HUES6 (cell line): Measurements from ENCODE around the gene TAAR5.
"Not testable (repeated sequence)": the region's sequence is repeated elsewhere in the genome, so short reads cannot be mapped to it uniquely, and the experiment has no call there.

ENCODE experiments used
- H3K27ac ChIP-seq: 2 replicates; pipeline ENCODE4 v1.7.0; 2013; ENCODE audit warnings: low read depth, mild to moderate bottlenecking, low read length, inconsistent platforms
- H3K27me3 ChIP-seq: 2 replicates; pipeline ENCODE4 v1.6.1; 2013; ENCODE audit warnings: low read length; ENCODE audit not compliant: control insufficient read depth, insufficient read depth
- H3K36me3 ChIP-seq: 2 replicates; pipeline ENCODE4 v1.6.1; 2013; ENCODE audit warnings: low read length; ENCODE audit not compliant: control insufficient read depth, insufficient read depth
- H3K4me1 ChIP-seq: 2 replicates; pipeline ENCODE4 v1.6.1; 2013; ENCODE audit warnings: low read length; ENCODE audit not compliant: control insufficient read depth, insufficient read depth
- H3K4me3 ChIP-seq: 2 replicates; pipeline ENCODE4 v1.5.1; 2013; ENCODE audit warnings: low read depth, low read length
- H3K9ac ChIP-seq: one replicate; pipeline ENCODE4 v1.6.1; 2013; ENCODE audit warnings: mild to moderate bottlenecking, low read length
- H3K9me3 ChIP-seq: 2 replicates; pipeline ENCODE4 v1.6.1; 2013; ENCODE audit warnings: low read depth, low read length; ENCODE audit not compliant: control insufficient read depth, insufficient read depth

Gene TAAR5

GRCh38 chr6:132611616-132612015 lies 22.1 kb upstream of the TAAR5 start:
- Histone ChIP-seq H3K27me3 (no peaks in the 10 kb centered on the region), H3K9me3 (no peaks in the 10 kb centered on the region), H3K9ac (no peak overlapping the region), H3K27ac (no peak overlapping the region), H3K36me3 (no peaks in the 10 kb centered on the region), H3K4me3 (no peak overlapping the region), H3K4me1 (no peaks in the 10 kb centered on the region; the same call in 1 of the 2 replicates)

GRCh38 chr6:132607544-132608233 lies 18.1 kb upstream of the TAAR5 start:
- Histone ChIP-seq H3K27ac (no peak overlapping the region), H3K27me3 (no peaks in the 10 kb centered on the region), H3K9ac (no peak overlapping the region)

GRCh38 chr6:132604635-132605152 lies 15.2 kb upstream of the TAAR5 start:
- no peak overlapping the region for H3K27ac ChIP-seq
- H3K4me3 ChIP-seq: no peak overlapping the region
- no peaks in the 10 kb centered on the region for H3K27me3 ChIP-seq
- no peak overlapping the region for H3K9ac ChIP-seq
- no peaks in the 10 kb centered on the region for H3K9me3 ChIP-seq
- no peaks in the 10 kb centered on the region for H3K36me3 ChIP-seq
- no peaks in the 10 kb centered on the region for H3K4me1 ChIP-seq

More at GRCh38 chr6:132607544-132608233, 18.1 kb upstream of the TAAR5 start:
- Histone ChIP-seq H3K4me3 (no peak overlapping the region), H3K36me3 (no peaks in the 10 kb centered on the region), H3K9me3 (no peaks in the 10 kb centered on the region), H3K4me1 (no peaks in the 10 kb centered on the region)

GRCh38 chr6:132600900-132601299 lies 11.4 kb upstream of the TAAR5 start:
- H3K4me3 ChIP-seq, H3K27ac ChIP-seq, H3K9ac ChIP-seq, H3K9me3 ChIP-seq, H3K27me3 ChIP-seq, H3K4me1 ChIP-seq, H3K36me3 ChIP-seq: not testable (repeated sequence)

GRCh38 chr6:132598473-132598872 lies 8.9 kb upstream of the TAAR5 start:
- no peaks in the 10 kb centered on the region for H3K4me1 ChIP-seq
- no peaks in the 10 kb centered on the region for H3K36me3 ChIP-seq
- H3K27me3 ChIP-seq: no peaks in the 10 kb centered on the region
- H3K9ac ChIP-seq: no peak overlapping the region
- no peak overlapping the region for H3K27ac ChIP-seq
- H3K9me3 ChIP-seq: no peaks in the 10 kb centered on the region
- H3K4me3 ChIP-seq: no peak overlapping the region

GRCh38 chr6:132596201-132596600 lies 6.7 kb upstream of the TAAR5 start:
- H3K27me3 ChIP-seq: no peaks in the 10 kb centered on the region
- H3K4me3 ChIP-seq: no peak overlapping the region
- no peak overlapping the region for H3K27ac ChIP-seq

GRCh38 chr6:132592855-132593254 lies 3.3 kb upstream of the TAAR5 start:
- H3K4me1 ChIP-seq: no peaks in the 10 kb centered on the region
- no peaks in the 10 kb centered on the region for H3K27me3 ChIP-seq
- H3K9ac ChIP-seq: no peak overlapping the region
- no peak overlapping the region for H3K27ac ChIP-seq
- no peak overlapping the region for H3K4me3 ChIP-seq
- H3K9me3 ChIP-seq: no peaks in the 10 kb centered on the region
- H3K36me3 ChIP-seq: no peaks in the 10 kb centered on the region

More at GRCh38 chr6:132596201-132596600, 6.7 kb upstream of the TAAR5 start:
- H3K9ac ChIP-seq: no peak overlapping the region
- no peaks in the 10 kb centered on the region for H3K4me1 ChIP-seq
- H3K9me3 ChIP-seq: no peaks in the 10 kb centered on the region
- no peaks in the 10 kb centered on the region for H3K36me3 ChIP-seq

GRCh38 chr6:132590362-132590761 lies 821 bp upstream of the TAAR5 start:
- Histone ChIP-seq H3K27me3 (no peaks in the 10 kb centered on the region), H3K4me3 (no peak overlapping the region), H3K36me3 (no peaks in the 10 kb centered on the region), H3K9ac (no peak overlapping the region), H3K9me3 (no peaks in the 10 kb centered on the region), H3K4me1 (no peaks in the 10 kb centered on the region), H3K27ac (no peak overlapping the region)

- no peaks in the 10 kb centered on the region for H3K9me3 ChIP-seq
- no peak overlapping the region for H3K4me3 ChIP-seq
- H3K4me1 ChIP-seq: no peaks in the 10 kb centered on the region
- H3K9ac ChIP-seq: no peak overlapping the region
- H3K27ac ChIP-seq: no peak overlapping the region
- no peaks in the 10 kb centered on the region for H3K27me3 ChIP-seq
- H3K36me3 ChIP-seq: no peaks in the 10 kb centered on the region
Measured at GRCh38 chr6:132587424-132587823, 2.1 kb downstream of the TAAR5 start.

- H3K36me3 ChIP-seq: no peaks in the 10 kb centered on the region
- no peak overlapping the region for H3K4me3 ChIP-seq
- no peak overlapping the region for H3K27ac ChIP-seq
- H3K9ac ChIP-seq: no peak overlapping the region
- H3K9me3 ChIP-seq: no peaks in the 10 kb centered on the region
- H3K4me1 ChIP-seq: no peaks in the 10 kb centered on the region
- no peaks in the 10 kb centered on the region for H3K27me3 ChIP-seq
Measured at GRCh38 chr6:132584698-132585097, 4.8 kb downstream of the TAAR5 start.

GRCh38 chr6:132571774-132572173 lies 17.8 kb downstream of the TAAR5 start:
- no peak overlapping the region for H3K4me3 ChIP-seq
- no peak overlapping the region for H3K9ac ChIP-seq
- H3K4me1 ChIP-seq: peaks cover 11% of the 10 kb centered on the region
- H3K36me3 ChIP-seq: no peaks in the 10 kb centered on the region
- no peaks in the 10 kb centered on the region for H3K9me3 ChIP-seq
- H3K27ac ChIP-seq: no peak overlapping the region
- no peaks in the 10 kb centered on the region for H3K27me3 ChIP-seq
